GM12878 (cell line): Measurements from ENCODE around the gene LY6G5C. TPM values are rescaled to one million over a fixed set of nuclear protein-coding genes. Genes with fewer than 3 reads are reported as not detected.

ENCODE experiments used
- CHD1 ChIP-seq: IDR thresholded peaks from 2 replicates; pipeline ENCODE4 v1.6.1; 2012; ENCODE audit warnings: low read depth, low read length, improper control_type of control experiment
- SREBF2 ChIP-seq: IDR thresholded peaks from 2 replicates; pipeline ENCODE4 v1.6.1; 2012; ENCODE audit warnings: mild to moderate bottlenecking, low read length
- polyA plus RNA-seq, 11 experiments: library from polyadenylated mRNA; depleted of rRNA in 4 of 11; unstranded in 6 of 11; stranded (reverse) in 5 of 11; fragments of >200 nt; fragmentation: Nextera tagmentation in 4 of 11; fragmentation: Illumina TruSeq in 1 of 11; extraction: Ambion mirVana in 4 of 11; extraction: Trizol in 1 of 11; gene quantifications; 1 replicate in 1 of 11; 2 replicates in 10 of 11; pipeline versions ENCODE4 v1.2.1 to v1.2.3, GENCODE V29; 2011 to 2016; ENCODE audit warnings: inconsistent platforms in 2 of 11, missing spikeins in 2 of 11, low read depth in 1 of 11
- total RNA-seq, 4 experiments: library from RNA; depleted of rRNA in 3 of 4; stranded (reverse); fragments of >200 nt in 3 of 4; fragmentation: Illumina TruSeq in 1 of 4; extraction: Trizol in 1 of 4; gene quantifications; 2 replicates each; pipeline versions ENCODE4 v1.2.1 to v1.2.3, GENCODE V29; 2013 to 2021
- TF ChIP-seq, protein P1 (sequence below): fragments of 450-650 bp; IDR thresholded peaks from 2 replicates; pipeline ENCODE4 v1.6.1; 2016; ENCODE audit warnings: mild to moderate bottlenecking, moderate library complexity, borderline replicate concordance
- TF ChIP-seq, protein P2 (sequence below): fragments of 450-650 bp; IDR thresholded peaks from 2 replicates; pipeline ENCODE4 v1.6.1; 2018; ENCODE audit warnings: mild to moderate bottlenecking, low read depth, moderate library complexity; ENCODE audit not compliant: partially characterized antibody
- TF ChIP-seq, protein P3 (sequence below): fragments of 450-650 bp; IDR thresholded peaks from 2 replicates; pipeline ENCODE4 v1.6.1; 2017; ENCODE audit warnings: antibody characterized with exemption, mild to moderate bottlenecking, moderate library complexity
- TF ChIP-seq, protein P4 (sequence below): fragments of 450-650 bp; formaldehyde crosslinking; IDR thresholded peaks from 2 replicates; pipeline ENCODE4 v1.4.0; 2020; ENCODE audit warnings: mild to moderate bottlenecking, moderate library complexity

The LY6G5C gene
- total and polyA plus RNA-seq, 10 of the 15 experiments (the other 5 are each of a cell fraction or from before 2014, with no cell fraction given): 0.76 to 6.1 (median 1.7) TPM

DNA sequence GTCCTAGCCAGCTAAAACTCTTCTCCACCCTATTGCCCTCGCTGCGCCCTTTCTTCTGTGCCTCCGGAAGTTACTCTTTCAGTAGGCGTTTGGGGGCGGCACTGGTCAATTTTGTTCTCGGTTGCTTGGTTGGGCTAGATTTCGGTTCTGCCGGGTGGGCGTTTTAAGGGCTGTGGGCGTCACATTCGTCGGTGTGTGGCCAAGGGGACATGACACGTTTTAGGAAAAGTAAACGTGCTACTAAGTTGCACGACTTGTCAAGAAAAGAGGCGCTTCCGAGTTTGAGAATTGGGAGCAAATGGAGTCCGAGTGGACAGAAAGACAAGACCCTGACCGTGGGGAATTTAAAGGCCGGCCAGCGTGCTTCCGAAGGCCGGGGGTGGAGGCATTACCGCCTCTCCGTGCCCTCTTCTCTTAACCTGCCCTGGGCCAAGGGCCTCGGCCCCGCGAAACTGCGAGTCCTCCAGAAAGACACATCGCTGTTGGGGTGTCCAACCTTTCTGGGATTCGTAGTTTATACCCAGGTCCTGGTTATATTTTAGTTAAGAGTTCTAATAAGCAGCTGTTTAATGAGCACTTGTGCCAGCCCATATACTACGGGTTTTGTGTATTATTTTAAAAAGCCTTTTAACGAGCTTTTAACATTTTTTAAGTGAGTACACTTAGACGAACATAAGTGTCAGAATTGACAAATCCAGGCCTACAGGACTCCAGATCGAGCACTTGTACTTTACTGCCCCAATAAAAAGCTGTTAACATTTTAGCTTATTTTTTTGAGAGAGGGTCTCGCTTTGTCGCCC is 27.7 kb downstream of the LY6G5C start (continued):
- TF ChIP-seq, protein P1, sequence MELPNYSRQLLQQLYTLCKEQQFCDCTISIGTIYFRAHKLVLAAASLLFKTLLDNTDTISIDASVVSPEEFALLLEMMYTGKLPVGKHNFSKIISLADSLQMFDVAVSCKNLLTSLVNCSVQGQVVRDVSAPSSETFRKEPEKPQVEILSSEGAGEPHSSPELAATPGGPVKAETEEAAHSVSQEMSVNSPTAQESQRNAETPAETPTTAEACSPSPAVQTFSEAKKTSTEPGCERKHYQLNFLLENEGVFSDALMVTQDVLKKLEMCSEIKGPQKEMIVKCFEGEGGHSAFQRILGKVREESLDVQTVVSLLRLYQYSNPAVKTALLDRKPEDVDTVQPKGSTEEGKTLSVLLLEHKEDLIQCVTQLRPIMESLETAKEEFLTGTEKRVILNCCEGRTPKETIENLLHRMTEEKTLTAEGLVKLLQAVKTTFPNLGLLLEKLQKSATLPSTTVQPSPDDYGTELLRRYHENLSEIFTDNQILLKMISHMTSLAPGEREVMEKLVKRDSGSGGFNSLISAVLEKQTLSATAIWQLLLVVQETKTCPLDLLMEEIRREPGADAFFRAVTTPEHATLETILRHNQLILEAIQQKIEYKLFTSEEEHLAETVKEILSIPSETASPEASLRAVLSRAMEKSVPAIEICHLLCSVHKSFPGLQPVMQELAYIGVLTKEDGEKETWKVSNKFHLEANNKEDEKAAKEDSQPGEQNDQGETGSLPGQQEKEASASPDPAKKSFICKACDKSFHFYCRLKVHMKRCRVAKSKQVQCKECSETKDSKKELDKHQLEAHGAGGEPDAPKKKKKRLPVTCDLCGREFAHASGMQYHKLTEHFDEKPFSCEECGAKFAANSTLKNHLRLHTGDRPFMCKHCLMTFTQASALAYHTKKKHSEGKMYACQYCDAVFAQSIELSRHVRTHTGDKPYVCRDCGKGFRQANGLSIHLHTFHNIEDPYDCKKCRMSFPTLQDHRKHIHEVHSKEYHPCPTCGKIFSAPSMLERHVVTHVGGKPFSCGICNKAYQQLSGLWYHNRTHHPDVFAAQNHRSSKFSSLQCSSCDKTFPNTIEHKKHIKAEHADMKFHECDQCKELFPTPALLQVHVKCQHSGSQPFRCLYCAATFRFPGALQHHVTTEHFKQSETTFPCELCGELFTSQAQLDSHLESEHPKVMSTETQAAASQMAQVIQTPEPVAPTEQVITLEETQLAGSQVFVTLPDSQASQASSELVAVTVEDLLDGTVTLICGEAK: no peak
- TF ChIP-seq, protein P2, sequence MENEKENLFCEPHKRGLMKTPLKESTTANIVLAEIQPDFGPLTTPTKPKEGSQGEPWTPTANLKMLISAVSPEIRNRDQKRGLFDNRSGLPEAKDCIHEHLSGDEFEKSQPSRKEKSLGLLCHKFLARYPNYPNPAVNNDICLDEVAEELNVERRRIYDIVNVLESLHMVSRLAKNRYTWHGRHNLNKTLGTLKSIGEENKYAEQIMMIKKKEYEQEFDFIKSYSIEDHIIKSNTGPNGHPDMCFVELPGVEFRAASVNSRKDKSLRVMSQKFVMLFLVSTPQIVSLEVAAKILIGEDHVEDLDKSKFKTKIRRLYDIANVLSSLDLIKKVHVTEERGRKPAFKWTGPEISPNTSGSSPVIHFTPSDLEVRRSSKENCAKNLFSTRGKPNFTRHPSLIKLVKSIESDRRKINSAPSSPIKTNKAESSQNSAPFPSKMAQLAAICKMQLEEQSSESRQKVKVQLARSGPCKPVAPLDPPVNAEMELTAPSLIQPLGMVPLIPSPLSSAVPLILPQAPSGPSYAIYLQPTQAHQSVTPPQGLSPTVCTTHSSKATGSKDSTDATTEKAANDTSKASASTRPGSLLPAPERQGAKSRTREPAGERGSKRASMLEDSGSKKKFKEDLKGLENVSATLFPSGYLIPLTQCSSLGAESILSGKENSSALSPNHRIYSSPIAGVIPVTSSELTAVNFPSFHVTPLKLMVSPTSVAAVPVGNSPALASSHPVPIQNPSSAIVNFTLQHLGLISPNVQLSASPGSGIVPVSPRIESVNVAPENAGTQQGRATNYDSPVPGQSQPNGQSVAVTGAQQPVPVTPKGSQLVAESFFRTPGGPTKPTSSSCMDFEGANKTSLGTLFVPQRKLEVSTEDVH: peak; percentile 68
- TF ChIP-seq, protein P3, sequence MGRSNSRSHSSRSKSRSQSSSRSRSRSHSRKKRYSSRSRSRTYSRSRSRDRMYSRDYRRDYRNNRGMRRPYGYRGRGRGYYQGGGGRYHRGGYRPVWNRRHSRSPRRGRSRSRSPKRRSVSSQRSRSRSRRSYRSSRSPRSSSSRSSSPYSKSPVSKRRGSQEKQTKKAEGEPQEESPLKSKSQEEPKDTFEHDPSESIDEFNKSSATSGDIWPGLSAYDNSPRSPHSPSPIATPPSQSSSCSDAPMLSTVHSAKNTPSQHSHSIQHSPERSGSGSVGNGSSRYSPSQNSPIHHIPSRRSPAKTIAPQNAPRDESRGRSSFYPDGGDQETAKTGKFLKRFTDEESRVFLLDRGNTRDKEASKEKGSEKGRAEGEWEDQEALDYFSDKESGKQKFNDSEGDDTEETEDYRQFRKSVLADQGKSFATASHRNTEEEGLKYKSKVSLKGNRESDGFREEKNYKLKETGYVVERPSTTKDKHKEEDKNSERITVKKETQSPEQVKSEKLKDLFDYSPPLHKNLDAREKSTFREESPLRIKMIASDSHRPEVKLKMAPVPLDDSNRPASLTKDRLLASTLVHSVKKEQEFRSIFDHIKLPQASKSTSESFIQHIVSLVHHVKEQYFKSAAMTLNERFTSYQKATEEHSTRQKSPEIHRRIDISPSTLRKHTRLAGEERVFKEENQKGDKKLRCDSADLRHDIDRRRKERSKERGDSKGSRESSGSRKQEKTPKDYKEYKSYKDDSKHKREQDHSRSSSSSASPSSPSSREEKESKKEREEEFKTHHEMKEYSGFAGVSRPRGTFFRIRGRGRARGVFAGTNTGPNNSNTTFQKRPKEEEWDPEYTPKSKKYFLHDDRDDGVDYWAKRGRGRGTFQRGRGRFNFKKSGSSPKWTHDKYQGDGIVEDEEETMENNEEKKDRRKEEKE: no peak
- TF ChIP-seq SREBF2 (no peak), CHD1 (no peak)
- TF ChIP-seq, protein P4, sequence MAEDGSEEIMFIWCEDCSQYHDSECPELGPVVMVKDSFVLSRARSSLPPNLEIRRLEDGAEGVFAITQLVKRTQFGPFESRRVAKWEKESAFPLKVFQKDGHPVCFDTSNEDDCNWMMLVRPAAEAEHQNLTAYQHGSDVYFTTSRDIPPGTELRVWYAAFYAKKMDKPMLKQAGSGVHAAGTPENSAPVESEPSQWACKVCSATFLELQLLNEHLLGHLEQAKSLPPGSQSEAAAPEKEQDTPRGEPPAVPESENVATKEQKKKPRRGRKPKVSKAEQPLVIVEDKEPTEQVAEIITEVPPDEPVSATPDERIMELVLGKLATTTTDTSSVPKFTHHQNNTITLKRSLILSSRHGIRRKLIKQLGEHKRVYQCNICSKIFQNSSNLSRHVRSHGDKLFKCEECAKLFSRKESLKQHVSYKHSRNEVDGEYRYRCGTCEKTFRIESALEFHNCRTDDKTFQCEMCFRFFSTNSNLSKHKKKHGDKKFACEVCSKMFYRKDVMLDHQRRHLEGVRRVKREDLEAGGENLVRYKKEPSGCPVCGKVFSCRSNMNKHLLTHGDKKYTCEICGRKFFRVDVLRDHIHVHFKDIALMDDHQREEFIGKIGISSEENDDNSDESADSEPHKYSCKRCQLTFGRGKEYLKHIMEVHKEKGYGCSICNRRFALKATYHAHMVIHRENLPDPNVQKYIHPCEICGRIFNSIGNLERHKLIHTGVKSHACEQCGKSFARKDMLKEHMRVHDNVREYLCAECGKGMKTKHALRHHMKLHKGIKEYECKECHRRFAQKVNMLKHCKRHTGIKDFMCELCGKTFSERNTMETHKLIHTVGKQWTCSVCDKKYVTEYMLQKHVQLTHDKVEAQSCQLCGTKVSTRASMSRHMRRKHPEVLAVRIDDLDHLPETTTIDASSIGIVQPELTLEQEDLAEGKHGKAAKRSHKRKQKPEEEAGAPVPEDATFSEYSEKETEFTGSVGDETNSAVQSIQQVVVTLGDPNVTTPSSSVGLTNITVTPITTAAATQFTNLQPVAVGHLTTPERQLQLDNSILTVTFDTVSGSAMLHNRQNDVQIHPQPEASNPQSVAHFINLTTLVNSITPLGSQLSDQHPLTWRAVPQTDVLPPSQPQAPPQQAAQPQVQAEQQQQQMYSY (CRISPR knock-in tag): no peak
- TF ChIP-seq, all 136 proteins: peak for 42
